ENCODE data around the gene KLHL24. TPM values are rescaled to one million over a fixed set of nuclear protein-coding genes. Genes with fewer than 3 reads are reported as not detected.
A peak's percentile ranks its signal among the peaks of the same experiment; 100 is the strongest.

Gene KLHL24
- total and polyA plus RNA-seq, 2 of the 4 experiments (the other 2 are of a cell fraction): 5.7 to 25.6 TPM

- Histone ChIP-seq H2BK20ac (ENCODE audit: low read depth, low read length) (no peak overlapping the region), H3K4me3 (ENCODE audit: insufficient read depth, low read depth, low read length) (no peak overlapping the region), H3K36me3 (ENCODE audit: control insufficient read depth, insufficient read depth, low read length) (no peaks in the 10 kb centered on the region), H3K14ac (replicated peaks; ENCODE audit: low read depth, low read length) (no peak overlapping the region), H2AK9ac (replicated peaks; ENCODE audit: low read depth, low read length, poor library complexity) (no peak overlapping the region), H3K27ac (ENCODE audit: insufficient read depth, low read length) (no peak overlapping the region), H2BK120ac (ENCODE audit: low read depth, low read length) (no peak overlapping the region), H3K27me3 (ENCODE audit: control insufficient read depth, insufficient read depth, low read length) (peaks cover 6% of the 10 kb centered on the region; the same call in 1 of the 2 replicates), H3K23ac (ENCODE audit: low read depth, low read length) (no peak overlapping the region), H2AFZ (replicated peaks; ENCODE audit: low read length, poor library complexity) (peak overlapping the region; percentile 43), H3K4me1 (ENCODE audit: control insufficient read depth, insufficient read depth, low read length) (no peaks in the 10 kb centered on the region), H3K9ac (ENCODE audit: low read depth, low read length) (no peak overlapping the region), H3K9me3 (ENCODE audit: control insufficient read depth, insufficient read depth, low read length) (no peaks in the 10 kb centered on the region), H4K5ac (ENCODE audit: low read depth, low read length) (no peak overlapping the region), H2BK15ac (ENCODE audit: low read depth, low read length) (no peak overlapping the region), H3K9me1 (ENCODE audit: insufficient read depth, low read length) (no peaks in the 10 kb centered on the region), H3K56ac (ENCODE audit: extremely low read depth, insufficient read depth, low read length) (no peak overlapping the region), H4K8ac (ENCODE audit: low read depth in 2 of 2, low read length in 2 of 2) (no peak overlapping the region), H2AK5ac (ENCODE audit: low read depth, low read length) (no peak overlapping the region), H3K18ac (ENCODE audit: low read depth, low read length) (no peak overlapping the region), H3K4me2 (ENCODE audit: low read depth, low read length) (no peak overlapping the region), H4K91ac (ENCODE audit: insufficient read depth, low read depth, low read length) (no peak overlapping the region), H2BK5ac (ENCODE audit: low read depth, low read length, poor library complexity, severe bottlenecking) (no peak overlapping the region), H3K4ac (ENCODE audit: low read depth, low read length) (no peak overlapping the region), H3K79me1 (ENCODE audit: low read depth in 1 of 2, low read length in 2 of 2) (no peaks in the 10 kb centered on the region), H4K20me1 (ENCODE audit: insufficient read depth, low read length) (no peaks in the 10 kb centered on the region)
- 33% methylated on average over 2 of the region's 8 CpGs; no CpG with 5 or more reads in 1 of the 2 experiments for WGBS, 2 experiments (ENCODE audit: extremely low coverage in 2 of 2, insufficient read length in 1 of 2)
- ChIA-PET CTCF (no interaction called here), POLR2A (ENCODE audit: unreplicated experiment) (no interaction called here)
- in situ Hi-C loops (cut with MboI; ENCODE audit: low sequenced_read_pairs): no loop called here
- TF ChIP-seq MAZ (IDR thresholded peaks at IDR 0.05; ENCODE audit: borderline replicate concordance, low read depth, low read length) (no peak), CEBPB (IDR thresholded peaks at IDR 0.05; ENCODE audit: low read depth, low read length) (peak; percentile 81), CHD1 (IDR thresholded peaks at IDR 0.05; ENCODE audit: low read depth, low read length) (no peak), MXI1 (IDR thresholded peaks at IDR 0.05; ENCODE audit: borderline replicate concordance, low read depth, low read length) (no peak), RFX5 (IDR thresholded peaks at IDR 0.05; ENCODE audit: low read depth, low read length) (no peak)
- DNase-seq (no peak), ATAC-seq (ENCODE audit: low read depth) (no peak)
- dilution Hi-C loops (cut with HindIII; ENCODE audit: low sequenced_read_pairs, unreplicated experiment): no loop called here
- intact Hi-C loops (cut with micrococcal nuclease): no loop called here
- no TSS peak for BruUV-seq (replicated peaks)
Observed at GRCh38 chr3:183626877-183627594, 8.4 kb upstream of the KLHL24 start.
